GM06990 (cell line): Measurements from ENCODE around the gene ARHGAP24.

Experiments used
- DNase-seq: peaks from one replicate; pipeline ENCODE4 v3.0.0-alpha.2; 2011; ENCODE audit not compliant: insufficient read length; ENCODE audit errors: extremely low read depth
- H3K27me3 ChIP-seq: replicated peaks from 2 replicates; pipeline ENCODE4 v1.6.0; 2011; ENCODE audit warnings: low read length; ENCODE audit not compliant: control insufficient read depth, insufficient read depth
- H3K36me3 ChIP-seq: 2 replicates; pipeline ENCODE4 v1.5.1; 2011; ENCODE audit warnings: low read length; ENCODE audit not compliant: control insufficient read depth, insufficient read depth
- H3K4me3 ChIP-seq: replicated peaks from 2 replicates; pipeline ENCODE4 v1.5.1; 2011; ENCODE audit warnings: low read depth, mild to moderate bottlenecking, control low read depth, low read length
- CTCF ChIP-seq: IDR thresholded peaks from 2 replicates; pipeline ENCODE4 v1.5.1; 2011; ENCODE audit warnings: low read length, control low read depth, mild to moderate bottlenecking, inconsistent platforms; ENCODE audit not compliant: insufficient read depth, poor library complexity, severe bottlenecking

The ARHGAP24 gene

GRCh38 chr4:85700362-85700761, 225.4 kb downstream of the ARHGAP24 start:
- Histone ChIP-seq H3K27me3 (no peaks in the 10 kb centered on the region), H3K4me3 (no peak overlapping the region), H3K36me3 (no peaks in the 10 kb centered on the region)
- TF ChIP-seq CTCF = no peak
- DNase-seq = no peak

DNA sequence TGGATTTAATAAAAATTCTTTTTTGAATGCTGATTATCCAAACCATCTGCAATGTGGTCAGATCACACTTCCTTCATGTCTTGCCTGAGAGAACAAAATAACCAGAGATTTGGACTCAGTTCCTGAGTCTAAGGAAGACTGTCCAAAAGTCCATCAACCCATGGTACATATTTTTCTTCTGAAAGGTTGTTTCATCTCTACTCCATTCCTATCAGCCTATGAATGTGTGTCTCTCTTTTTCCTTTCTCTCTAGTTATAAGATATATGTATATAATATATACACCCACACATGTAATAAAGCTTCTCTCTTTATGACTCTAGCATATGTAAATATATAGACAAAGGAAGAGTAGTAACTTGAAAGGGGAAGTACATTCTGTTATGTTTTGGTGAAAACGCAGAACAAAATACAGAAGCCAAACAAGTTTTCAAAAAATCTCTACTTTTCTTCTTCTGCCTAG, 226.9 kb downstream of the ARHGAP24 start:
- TF ChIP-seq CTCF = no peak
- no peak overlapping the region for H3K4me3 ChIP-seq
- DNase-seq = peak; percentile 81
- H3K36me3 ChIP-seq = no peaks in the 10 kb centered on the region
- no peaks in the 10 kb centered on the region for H3K27me3 ChIP-seq

DNA sequence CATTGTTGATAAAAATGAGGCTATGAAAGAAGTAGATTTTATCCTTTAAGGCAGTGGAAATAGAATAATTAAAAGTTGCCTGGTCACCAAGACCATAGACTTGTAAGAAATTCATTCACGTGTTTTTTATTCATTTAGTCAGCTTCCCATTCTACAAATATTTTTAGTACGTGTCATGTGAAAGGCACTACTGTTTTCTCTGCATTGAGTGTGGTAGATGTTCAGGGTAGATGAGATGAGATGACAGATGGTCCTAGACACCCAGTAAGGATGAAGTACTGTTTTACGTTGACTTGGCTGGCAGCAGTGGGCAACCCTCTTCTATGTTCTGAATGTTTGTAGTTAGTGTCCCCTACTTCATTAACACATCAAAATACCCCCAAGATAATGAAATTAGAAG, 228.1 kb downstream of the ARHGAP24 start:
- Histone ChIP-seq H3K27me3 (no peaks in the 10 kb centered on the region), H3K4me3 (no peak overlapping the region), H3K36me3 (no peaks in the 10 kb centered on the region)
- TF ChIP-seq CTCF = no peak
- DNase-seq = no peak

DNA sequence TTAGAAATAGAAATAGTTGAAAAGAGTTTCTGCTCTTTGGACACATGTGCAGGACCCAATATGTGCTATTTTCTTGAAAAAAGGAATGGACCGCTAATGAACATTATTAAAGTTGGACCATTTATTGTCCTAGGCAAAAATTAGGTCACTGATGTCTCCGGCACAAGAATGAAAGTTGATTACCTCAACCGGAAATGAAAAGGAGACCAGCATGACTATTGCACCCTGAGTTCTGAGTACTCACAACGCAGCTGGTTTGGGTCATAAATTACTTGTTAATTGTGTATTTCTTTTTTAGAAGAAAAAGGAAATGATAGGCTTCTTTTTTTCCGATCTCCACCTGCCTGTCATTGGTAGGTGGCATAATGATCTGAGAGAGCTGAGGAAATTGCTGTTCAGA, 232.7 kb downstream of the ARHGAP24 start:
- no peak for TF ChIP-seq CTCF
- H3K36me3 ChIP-seq = no peaks in the 10 kb centered on the region
- peak; percentile 56 for DNase-seq
- no peak overlapping the region for H3K4me3 ChIP-seq
- no peaks in the 10 kb centered on the region for H3K27me3 ChIP-seq

- DNase-seq = no peak
- no peaks in the 10 kb centered on the region for H3K36me3 ChIP-seq
- no peak for TF ChIP-seq CTCF
- H3K27me3 ChIP-seq = no peaks in the 10 kb centered on the region
- no peak overlapping the region for H3K4me3 ChIP-seq
Observed at GRCh38 chr4:85708468-85708867, 233.5 kb downstream of the ARHGAP24 start.

DNA sequence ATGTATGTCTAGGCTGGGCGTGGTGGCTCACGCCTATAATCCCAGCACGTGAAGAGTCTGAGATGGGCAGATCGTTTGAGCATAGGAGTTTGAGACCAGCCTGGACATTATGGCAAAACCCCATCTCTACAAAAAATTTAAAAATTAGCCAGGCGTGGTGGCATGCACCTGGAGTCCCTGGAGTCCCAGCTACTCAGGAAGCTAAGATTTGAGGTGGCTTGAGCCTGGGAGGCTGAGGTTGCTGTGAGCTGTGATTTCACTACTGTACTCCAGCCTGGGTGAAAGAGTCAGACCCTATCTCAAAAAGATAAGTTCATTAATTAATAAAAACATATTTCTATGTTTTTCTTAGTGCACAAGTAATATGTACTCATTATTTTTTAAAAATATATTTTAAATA, 238.1 kb downstream of the ARHGAP24 start:
- TF ChIP-seq CTCF = no peak
- DNase-seq = no peak
- Histone ChIP-seq H3K36me3 (no peaks in the 10 kb centered on the region), H3K27me3 (no peaks in the 10 kb centered on the region), H3K4me3 (no peak overlapping the region)
